GM19099 (cell line): ENCODE data around the gene NDRG4.

Experiments used
- POLR2A ChIP-seq: IDR thresholded peaks from 3 replicates; pipeline ENCODE4 v1.6.1; 2011; ENCODE audit warnings: low read depth; ENCODE audit not compliant: insufficient read length; ENCODE audit errors: extremely low read depth

Gene NDRG4

DNA sequence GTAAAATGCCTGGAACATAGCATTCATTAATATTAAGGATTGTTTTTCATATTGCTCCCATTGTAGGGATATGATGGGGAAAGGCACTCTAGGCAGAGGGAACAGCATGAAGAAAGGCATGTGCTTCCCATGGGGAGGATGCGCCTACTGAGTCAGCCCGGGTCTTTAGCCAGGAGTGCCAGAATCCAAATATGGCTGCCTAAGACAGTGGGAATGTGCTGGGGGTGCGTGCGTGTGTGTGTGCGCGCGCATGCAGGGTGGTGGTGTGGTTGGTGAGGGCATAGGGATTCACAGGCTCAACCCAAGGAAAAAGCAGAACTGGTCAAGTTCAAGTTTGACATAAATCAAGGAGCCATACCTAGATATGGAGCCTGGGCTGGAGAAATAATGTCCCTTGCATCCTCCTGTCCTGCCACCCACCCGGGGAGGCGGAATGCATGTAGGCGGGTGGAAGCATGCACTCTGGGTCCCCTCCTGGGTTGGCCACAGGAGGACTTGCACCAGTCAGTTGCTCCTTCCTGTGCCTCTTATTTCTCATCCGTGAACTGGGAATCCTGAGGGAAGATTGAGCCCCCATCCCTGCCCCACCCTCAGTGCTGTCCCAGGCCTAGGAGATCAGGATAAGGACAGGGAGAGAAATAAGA lies 18.6 kb upstream of the NDRG4 start:
- no peak for TF ChIP-seq POLR2A

DNA sequence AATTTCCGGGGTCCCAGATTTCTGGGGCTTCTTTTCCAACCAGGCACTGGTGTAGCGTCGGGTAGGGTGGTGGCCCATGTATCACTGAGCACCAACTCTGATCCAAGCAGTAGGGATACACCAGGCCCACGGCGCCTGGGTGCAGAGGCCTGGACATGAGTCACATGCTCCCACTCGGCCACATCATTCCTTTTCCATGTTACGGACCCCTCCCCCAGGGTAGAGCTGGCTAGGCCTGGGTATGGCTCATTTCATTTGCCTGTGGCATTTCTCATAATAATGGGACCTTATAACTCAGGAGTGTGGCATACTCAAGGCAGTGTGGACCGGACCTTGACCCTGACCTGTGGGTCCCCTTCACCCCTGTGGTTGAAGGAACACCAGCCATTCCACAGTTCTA lies 18.0 kb upstream of the NDRG4 start:
- no peak for TF ChIP-seq POLR2A

DNA sequence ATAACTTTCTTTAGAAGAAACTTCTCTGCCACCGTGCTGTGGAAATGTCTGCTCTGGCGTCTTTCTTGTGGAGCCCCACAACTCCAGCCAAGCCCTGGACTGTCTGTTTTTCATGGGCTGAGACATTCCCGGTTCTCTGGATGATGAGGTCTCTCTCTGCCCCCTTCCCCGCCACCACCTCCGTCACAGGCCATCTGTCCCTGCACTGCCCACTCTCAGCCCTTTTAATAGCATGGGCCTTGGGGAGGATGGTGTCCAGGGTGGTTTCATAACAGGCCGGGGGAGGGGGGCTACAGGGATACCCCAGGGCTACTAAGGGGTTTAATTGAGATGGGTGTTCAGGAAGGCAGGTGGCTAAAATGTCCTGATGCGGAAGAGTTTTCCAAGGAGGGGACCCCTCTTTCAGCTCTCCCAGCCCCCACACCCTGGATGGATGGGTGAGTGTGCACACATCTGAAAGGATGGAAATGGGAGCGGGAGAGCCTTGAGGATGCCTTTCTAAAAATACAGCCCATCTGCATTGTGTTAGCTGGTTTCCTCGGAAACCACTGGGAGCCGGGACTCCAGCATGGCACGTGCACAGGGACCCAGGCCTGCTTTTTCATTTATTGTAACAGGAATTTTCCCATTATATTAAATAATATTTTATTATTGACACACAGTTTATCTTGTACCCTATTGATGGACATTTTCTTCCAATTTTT lies 14.6 kb upstream of the NDRG4 start:
- TF ChIP-seq POLR2A = no peak

DNA sequence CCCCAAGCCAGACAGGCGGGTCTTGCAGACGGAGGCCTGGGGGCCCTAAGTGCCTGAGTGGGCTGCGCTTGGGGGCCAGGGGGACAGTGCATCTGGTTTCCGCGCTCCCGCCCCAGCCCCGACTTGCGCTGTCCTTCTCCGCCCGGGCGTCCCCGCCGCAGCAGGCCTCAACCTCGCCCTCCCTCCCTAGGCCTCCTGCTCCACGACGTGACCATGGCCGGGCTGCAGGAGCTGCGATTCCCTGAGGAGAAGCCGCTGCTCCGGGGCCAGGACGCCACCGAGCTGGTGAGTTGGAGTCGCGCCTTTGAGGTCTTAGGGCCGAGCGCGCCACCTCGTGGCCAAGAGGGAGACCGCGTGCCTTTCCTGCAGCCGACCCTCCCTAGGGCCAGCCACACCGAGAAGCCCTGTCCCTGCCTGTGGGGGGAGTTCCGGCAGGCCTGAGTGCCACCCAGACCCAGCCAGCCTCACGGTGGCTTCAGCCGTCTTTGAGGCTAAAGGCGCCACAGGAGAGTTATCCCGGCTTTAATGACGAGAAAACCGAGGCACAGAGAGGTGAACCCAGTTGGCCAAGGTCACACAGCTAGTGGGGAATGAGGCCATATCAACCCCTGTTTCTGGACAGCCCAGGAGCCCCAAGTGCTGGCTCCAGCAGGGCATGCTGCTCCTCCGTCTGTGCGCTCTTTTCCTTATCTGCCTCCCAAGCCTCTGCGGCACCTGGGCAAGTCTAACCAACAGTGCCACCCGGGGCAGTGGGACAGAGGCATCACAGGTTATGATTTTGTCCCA lies 12.2 kb upstream of the NDRG4 start:
- TF ChIP-seq POLR2A = no peak

DNA sequence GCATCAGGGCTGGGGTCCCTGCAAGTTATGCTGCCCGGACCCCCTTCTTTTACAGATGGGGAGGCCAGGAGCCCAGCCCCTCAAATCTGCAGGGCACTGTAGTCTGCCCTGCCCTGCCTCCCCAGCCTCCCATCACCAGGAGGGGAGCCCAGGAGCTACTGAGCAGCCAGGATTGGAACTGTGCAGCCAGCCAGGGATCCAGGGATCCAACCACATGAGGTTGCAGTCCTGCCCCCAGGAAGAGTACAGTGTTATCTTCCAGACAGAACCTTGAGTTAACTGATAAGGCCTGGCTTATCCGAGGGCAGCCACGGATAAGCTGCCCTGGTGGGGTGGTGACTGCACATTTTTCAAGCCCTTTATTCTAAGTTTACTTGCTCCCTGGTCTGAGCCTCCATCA lies 11.4 kb upstream of the NDRG4 start:
- no peak for TF ChIP-seq POLR2A

DNA sequence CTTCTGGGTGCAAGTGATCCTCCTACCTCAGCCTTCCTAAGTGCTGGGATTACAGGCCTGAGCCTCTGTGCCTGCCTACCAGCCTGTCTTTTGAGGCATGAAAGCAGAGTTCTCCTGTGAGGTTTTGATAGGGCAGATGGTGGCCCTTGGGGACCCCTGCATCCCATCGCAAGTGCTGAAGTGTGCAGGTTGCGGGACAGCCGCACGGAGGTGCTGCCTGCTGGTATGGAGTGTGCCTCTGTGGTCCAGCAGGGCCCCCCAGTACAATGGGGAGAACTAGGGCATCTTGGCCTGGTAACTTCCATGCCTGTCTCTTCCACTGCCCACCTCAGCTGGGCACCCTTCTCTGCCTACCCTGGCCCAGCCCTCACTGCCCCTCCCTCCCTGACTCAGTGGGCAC lies 9.9 kb upstream of the NDRG4 start:
- no peak for TF ChIP-seq POLR2A

DNA sequence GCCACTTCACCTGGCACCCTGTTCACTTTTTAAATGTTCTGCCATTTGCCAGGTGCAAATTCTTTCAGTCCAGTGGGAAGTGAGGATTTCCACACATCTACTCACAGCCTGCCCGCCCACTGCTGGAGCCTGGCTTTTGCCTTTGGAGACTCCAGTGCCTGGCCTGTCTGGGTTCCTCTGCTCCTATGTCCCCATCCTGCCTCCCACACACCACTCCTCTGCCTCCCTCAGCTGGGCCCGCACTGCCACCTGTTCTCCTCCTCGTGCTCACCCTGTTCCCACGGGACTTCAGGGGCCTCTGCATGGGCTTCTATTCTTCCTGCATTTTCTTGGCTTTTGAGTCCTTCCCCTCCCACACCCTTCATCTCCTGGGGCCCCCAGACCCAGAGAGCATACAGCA lies 7.9 kb upstream of the NDRG4 start:
- no peak for TF ChIP-seq POLR2A

DNA sequence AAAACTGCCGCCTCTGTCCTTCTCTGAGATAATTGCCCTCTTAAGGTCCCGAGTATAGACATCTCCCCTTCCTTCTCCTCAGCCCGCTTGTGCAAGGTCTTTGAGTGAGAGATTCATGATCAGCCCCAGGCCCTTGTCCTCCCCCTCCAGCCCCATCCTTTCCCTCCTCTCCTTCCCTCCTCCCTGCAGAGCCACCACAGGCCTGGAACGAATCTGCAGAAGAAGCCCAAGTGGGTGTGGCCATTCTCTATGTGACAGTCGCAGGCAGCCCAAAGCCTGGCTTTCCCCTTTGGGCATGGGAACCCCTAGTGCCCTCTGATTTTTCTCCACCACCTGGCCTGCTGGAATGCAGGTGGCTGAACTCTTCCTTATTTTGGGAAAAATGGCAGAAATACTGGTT lies 7.2 kb upstream of the NDRG4 start:
- no peak for TF ChIP-seq POLR2A

DNA sequence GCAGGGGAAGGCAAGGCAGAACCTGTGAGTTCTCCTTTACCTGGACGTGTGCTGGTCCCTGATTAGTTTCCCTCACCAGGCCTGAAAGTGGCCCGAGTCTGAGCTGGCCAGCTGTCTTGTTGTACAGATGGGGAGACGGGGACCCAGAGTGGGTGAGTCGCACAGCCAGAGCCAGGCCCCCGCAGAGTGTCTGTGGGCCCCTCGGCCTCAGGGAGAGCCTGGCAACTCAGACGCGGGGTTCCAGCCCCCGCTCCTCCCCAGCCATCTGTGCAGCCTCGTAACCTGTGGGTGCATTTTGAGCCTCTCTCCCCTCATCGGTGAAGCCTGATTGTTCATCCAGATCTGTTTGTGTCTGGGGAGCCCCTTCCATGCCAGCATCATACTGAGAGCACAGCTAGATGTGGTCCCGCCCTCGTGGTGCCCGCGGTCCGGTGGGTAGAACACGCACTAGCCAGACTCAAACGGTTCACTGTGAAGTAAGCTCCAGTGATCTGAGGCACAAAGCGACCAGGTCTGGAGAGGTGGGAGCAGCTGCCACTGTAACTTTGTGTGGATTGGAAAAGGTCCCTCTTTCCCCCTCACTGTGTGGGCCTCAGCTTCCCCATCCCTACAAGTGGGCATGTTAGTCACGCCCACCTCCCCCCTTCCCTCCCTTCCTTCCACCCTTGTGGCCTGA lies 6.0 kb upstream of the NDRG4 start:
- TF ChIP-seq POLR2A = no peak

DNA sequence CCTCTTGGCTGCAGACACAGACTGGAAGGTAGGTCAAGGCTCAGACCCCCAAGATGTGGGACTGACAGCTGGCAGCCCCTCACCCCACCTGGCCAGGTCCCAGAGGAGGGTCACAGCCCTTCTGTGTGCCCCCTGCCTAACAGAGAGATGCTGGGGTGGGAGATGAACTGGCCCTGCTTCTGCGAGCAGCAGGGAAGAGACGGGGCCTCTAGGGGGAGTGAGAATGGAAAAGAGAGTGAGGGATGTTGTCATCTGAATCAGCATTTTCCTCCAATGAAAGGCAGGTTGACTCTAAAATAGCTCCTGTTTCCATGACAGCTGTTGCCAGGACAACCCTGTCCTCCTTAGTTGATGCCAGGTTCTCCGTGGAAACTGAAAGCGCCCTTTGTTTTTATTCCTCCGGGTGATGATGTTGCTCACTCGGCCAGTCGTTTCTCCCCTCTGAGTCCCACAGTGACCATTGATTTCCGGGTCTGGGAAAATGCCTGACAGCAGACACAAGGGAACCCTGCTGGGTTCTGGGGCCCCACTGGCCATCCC lies 4.9 kb upstream of the NDRG4 start:
- TF ChIP-seq POLR2A = no peak

DNA sequence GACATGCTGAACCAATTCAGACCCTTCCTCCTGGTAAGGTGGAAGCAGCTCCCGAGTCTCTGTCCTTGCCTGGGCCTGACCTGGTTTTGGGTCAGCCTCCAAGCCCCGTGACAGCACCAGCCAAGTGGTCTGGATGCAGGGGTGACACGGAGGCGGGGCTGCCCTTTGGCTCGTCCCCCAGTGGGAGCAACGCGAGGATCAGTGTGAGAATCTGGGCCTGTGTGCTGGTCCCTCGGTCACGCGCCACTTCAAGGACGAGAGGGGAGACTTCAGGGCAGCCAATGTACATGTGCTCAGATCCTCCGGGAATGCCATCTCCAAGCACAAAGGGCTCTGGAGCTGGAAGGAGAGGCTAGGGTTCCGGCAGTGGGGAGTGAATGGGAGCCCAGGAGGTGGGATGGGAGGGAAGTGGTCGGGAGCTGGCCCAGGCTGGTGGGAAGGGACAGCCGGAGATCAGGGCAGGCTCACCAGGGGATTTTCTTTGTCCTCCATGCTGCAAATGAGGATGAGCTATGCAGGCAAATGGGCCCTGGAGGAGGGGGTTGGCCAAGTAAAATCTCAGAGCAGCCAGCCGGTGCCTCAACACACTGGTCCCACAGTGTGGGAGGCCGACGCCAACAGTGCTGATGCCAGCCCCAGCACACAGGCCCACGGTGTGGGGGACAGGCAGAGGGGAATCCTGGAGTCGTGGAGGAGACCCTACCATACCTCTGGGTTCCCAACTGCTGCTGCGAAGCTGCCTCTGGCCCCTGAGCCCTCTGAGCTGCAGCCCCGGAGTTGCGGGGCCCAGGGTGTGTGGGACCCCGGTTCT lies 4.2 kb upstream of the NDRG4 start:
- no peak for TF ChIP-seq POLR2A

DNA sequence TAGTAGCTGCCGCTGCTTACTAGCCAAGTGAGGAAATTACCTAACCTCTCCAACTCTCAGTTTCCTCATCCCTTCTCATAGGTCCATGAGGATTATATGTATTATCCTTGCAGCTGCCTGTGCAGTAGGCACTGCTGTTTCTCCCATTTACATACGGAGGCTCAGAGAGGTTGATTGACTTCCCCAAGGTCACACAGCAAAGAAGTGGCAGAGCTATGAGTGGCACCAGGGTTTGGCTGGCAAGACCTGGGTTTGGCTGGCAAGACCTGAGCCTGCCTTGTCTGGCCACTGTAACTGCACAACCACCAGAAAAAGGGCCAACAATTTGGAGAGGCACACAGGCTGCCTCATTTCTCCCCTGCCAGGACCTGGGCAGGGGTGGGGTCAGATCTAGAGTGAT lies 2.5 kb upstream of the NDRG4 start:
- no peak for TF ChIP-seq POLR2A

DNA sequence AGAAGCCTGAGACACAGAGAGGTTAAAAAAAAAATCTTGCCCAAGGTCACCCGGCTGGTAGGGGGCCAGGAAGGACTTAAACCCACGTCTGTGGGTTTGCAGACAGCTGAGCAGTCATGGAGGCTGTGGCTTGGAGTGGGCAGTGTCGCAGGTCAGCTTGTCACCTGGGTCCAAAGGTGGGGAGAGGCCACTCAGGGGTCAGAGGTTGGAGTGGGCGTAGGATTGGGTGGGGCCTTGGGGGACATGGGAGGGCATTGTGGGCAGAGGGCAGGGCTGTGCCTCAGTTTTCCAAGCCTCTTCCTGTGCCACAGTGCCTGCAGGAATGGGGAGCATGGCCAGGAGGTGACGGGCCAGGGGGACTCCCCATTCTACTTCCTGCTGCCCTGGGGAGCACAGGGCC lies 2.0 kb upstream of the NDRG4 start:
- TF ChIP-seq POLR2A = no peak

DNA sequence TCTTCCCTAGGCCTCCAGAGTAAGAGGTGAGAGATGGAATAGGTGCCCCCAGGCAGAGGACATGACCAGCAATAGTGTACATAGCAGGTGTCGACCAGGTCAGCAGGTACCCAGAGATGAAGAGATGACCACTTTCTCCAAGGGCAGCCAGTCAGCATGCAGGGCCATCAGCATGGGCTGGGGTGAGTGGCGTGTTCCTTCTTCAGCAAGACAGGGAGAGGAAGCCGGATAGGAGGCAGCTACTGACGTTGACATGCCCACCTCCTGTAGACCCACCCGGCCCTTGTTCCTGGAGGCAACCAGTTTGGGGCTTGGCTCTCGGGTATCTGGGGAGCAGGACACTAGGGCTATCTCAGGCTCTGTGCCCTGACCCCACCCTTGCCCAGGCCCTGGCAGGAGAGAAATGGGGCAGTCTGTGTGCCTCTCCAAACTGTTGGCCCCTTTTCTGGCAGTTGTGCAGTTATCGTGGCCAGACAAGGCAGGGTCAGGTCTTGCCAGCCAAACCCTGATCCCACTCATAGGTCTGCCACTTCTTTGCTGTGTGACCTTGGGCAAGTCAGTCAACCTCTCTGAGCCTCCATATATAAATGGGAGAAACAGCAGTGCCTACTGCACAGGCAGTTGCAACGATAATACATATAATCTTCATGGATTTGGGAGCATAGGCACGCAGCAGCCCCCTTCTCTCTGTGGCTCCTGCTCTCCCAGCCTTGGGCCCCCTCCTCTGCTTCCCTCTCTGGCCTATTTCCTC lies 1.4 kb upstream of the NDRG4 start:
- TF ChIP-seq POLR2A = no peak
